H54 (cell line): Measurements from ENCODE around the gene ALS2CL.
"Not testable (repeated sequence)": the region's sequence is repeated elsewhere in the genome, so short reads cannot be mapped to it uniquely, and the experiment has no call there.

Experiments
- DNase-seq: peaks from one replicate; pipeline ENCODE4 v3.0.0; 2011; ENCODE audit warnings: low spot score, mixed read lengths; ENCODE audit not compliant: insufficient read length
- FAIRE-seq: peaks from 3 replicates; lab custom pipeline; 2011; peaks lifted over from hg19 to GRCh38; lab: Jason Lieb, UNC
- POLR2A ChIP-seq: IDR thresholded peaks from 2 replicates; pipeline ENCODE4 v1.6.1; 2011; ENCODE audit warnings: low read depth, mild to moderate bottlenecking, low read length

ALS2CL gene

GRCh38 chr3:46693038-46693891, at the start of gene ALS2CL:
Gene ALS2CL, minus strand, starts transcription at chr3:46693679. Its CDS starts 4,239 bp downstream, at chr3:46689440.
- peak; percentile 54 for TF ChIP-seq POLR2A
- DNase-seq (peak; percentile 73), FAIRE-seq (no peak)

GRCh38 chr3:46742992-46743585, 49.6 kb upstream of the ALS2CL start:
- FAIRE-seq (no peak), DNase-seq (no peak)
- no peak for TF ChIP-seq POLR2A

GRCh38 chr3:46739565-46739964, 46.1 kb upstream of the ALS2CL start:
- FAIRE-seq, DNase-seq: not testable (repeated sequence)

GRCh38 chr3:46737329-46737731, 43.9 kb upstream of the ALS2CL start:
- FAIRE-seq, result no peak
- no peak for DNase-seq
- no peak for TF ChIP-seq POLR2A

- no peak for TF ChIP-seq POLR2A
- DNase-seq (no peak), FAIRE-seq (no peak)
These were observed 42.8 kb upstream of the ALS2CL start for GRCh38 chr3:46736006-46736872.

- FAIRE-seq, result no peak
- no peak for TF ChIP-seq POLR2A
These were observed 41.3 kb upstream of the ALS2CL start for GRCh38 chr3:46734773-46735172.

GRCh38 chr3:46733026-46733800, 39.7 kb upstream of the ALS2CL start:
- no peak for FAIRE-seq
- DNase-seq, result no peak

More at GRCh38 chr3:46734773-46735172, 41.3 kb upstream of the ALS2CL start:
- no peak for DNase-seq

GRCh38 chr3:46731795-46732194, 38.3 kb upstream of the ALS2CL start:
- TF ChIP-seq POLR2A, result no peak
- DNase-seq, result no peak
- no peak for FAIRE-seq

More at GRCh38 chr3:46733026-46733800, 39.7 kb upstream of the ALS2CL start:
- TF ChIP-seq POLR2A, result no peak

- FAIRE-seq, result no peak
- DNase-seq, result no peak
- no peak for TF ChIP-seq POLR2A
These were observed 37.3 kb upstream of the ALS2CL start for GRCh38 chr3:46730819-46731218.

GRCh38 chr3:46729038-46729437, 35.6 kb upstream of the ALS2CL start:
- no peak for FAIRE-seq
- DNase-seq, result no peak
- TF ChIP-seq POLR2A, result no peak

- TF ChIP-seq POLR2A, result no peak
- FAIRE-seq (no peak), DNase-seq (no peak)
These were observed 32.3 kb upstream of the ALS2CL start for GRCh38 chr3:46725621-46726314.

GRCh38 chr3:46724424-46724823, 30.9 kb upstream of the ALS2CL start:
- FAIRE-seq (no peak), DNase-seq (no peak)
- no peak for TF ChIP-seq POLR2A
